Gastrocnemius medialis (tissue), 4 donors: ENCODE measurements around the gene VOPP1.

Source experiments
- POLR2A ChIP-seq, 2 donors: fragments of 450-650 bp; IDR thresholded peaks; one replicate each; pipeline ENCODE4 v1.6.1; 2017; ENCODE audit warnings: antibody characterized with exemption in 2 of 2, mild to moderate bottlenecking in 2 of 2, moderate library complexity in 2 of 2
- TF ChIP-seq, protein P1 (sequence below), 5 experiments: fragments of 450-650 bp in 3 of 5; fragments of 200-600 bp in 2 of 5; sonication (generic) in 2 of 5; IDR thresholded peaks in 4 of 5; conservative IDR thresholded peaks in 1 of 5; 1 replicate in 4 of 5; 2 replicates in 1 of 5; pipeline ENCODE4 v1.5.1; 2016 to 2019; ENCODE audit warnings: antibody characterized with exemption in 5 of 5, mild to moderate bottlenecking in 3 of 5, moderate library complexity in 3 of 5

DNA sequence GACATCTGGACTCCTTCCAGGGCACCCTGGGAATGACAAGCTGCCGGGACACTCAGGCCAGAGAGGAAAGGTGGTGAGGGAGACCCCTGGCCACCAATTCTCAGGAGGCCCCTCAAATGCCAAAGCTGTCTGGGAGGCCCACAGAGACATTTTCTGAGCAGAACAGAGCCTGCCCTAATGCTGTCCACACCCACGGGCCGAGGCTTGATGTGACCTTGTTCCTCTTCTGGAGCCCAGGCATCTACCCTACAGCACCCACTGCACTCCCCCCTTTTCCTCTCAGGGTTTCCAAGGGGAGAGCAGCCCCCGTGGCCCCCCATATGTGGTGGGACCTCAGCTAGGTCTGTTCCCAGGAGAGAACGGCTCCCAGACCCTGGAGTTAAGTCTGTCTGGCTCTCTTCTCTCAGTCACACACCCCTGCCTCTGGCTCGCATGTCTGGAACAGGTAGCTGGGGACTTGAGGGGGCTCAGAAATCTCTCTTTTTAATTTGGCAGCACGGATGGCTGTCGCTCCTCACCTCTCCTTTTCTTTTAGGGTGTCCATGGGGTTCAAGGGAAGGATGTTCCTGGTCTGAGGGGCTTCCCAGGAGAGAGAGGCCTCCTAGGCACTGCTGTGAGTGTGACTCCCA is 16.8 kb upstream of the VOPP1 start:
- TF ChIP-seq, protein P1, sequence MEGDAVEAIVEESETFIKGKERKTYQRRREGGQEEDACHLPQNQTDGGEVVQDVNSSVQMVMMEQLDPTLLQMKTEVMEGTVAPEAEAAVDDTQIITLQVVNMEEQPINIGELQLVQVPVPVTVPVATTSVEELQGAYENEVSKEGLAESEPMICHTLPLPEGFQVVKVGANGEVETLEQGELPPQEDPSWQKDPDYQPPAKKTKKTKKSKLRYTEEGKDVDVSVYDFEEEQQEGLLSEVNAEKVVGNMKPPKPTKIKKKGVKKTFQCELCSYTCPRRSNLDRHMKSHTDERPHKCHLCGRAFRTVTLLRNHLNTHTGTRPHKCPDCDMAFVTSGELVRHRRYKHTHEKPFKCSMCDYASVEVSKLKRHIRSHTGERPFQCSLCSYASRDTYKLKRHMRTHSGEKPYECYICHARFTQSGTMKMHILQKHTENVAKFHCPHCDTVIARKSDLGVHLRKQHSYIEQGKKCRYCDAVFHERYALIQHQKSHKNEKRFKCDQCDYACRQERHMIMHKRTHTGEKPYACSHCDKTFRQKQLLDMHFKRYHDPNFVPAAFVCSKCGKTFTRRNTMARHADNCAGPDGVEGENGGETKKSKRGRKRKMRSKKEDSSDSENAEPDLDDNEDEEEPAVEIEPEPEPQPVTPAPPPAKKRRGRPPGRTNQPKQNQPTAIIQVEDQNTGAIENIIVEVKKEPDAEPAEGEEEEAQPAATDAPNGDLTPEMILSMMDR (IDR thresholded peaks at IDR 0.05 in 4 of 5, conservative IDR thresholded peaks at IDR 0.05 in 1 of 5), result no peak
- TF ChIP-seq POLR2A (IDR thresholded peaks at IDR 0.05), result no peak
